Hippocampal formation (tissue), 2 donors: ENCODE measurements around the gene CNPY2.
"Not testable (repeated sequence)": the region's sequence is repeated elsewhere in the genome, so short reads cannot be mapped to it uniquely, and the experiment has no call there.

Experiments
- DNase-seq, 2 donors: peaks; one replicate each; lab custom pipeline; 2025; lab: John Stamatoyannopoulos, UW

Gene CNPY2

GRCh38 chr12:56315622-56316473 lies at the start of gene CNPY2:
Gene CNPY2, minus strand, starts transcription at chr12:56315988. Its CDS starts 771 bp downstream, at chr12:56315217.
- peak; percentile 94 to 95 for DNase-seq

GRCh38 chr12:56362130-56363059 lies 46.6 kb upstream of the CNPY2 start, which contains the start of gene APOF:
Gene APOF, minus strand, starts transcription at chr12:56362857. Its CDS starts 112 bp downstream, at chr12:56362745.
- no peak for DNase-seq

- DNase-seq, result no peak
These were observed 45.8 kb upstream of the CNPY2 start for GRCh38 chr12:56361487-56362129.

- DNase-seq, result peak; percentile 98 to 100
These were observed 44.3 kb upstream of the CNPY2 start, which contains the start of gene STAT2 for GRCh38 chr12:56359851-56360767. Gene STAT2, minus strand, starts transcription at chr12:56360107. Its CDS starts 3,536 bp downstream, at chr12:56356571.

- peak; percentile 20 to 87 for DNase-seq
These were observed 43.2 kb upstream of the CNPY2 start for GRCh38 chr12:56358836-56359532.

GRCh38 chr12:56351325-56351724 lies 35.5 kb upstream of the CNPY2 start:
- no peak for DNase-seq

- DNase-seq, result no peak
These were observed 34.9 kb upstream of the CNPY2 start for GRCh38 chr12:56350662-56351061.

- no peak for DNase-seq
These were observed 33.0 kb upstream of the CNPY2 start for GRCh38 chr12:56348776-56349175.

- DNase-seq, result not testable (repeated sequence)
These were observed 31.5 kb upstream of the CNPY2 start for GRCh38 chr12:56347255-56347654.

GRCh38 chr12:56346675-56347074 lies 30.9 kb upstream of the CNPY2 start:
- DNase-seq, result no peak

- DNase-seq, result not testable (repeated sequence)
These were observed 26.5 kb upstream of the CNPY2 start for GRCh38 chr12:56342290-56342689.

- no peak for DNase-seq
These were observed 25.8 kb upstream of the CNPY2 start for GRCh38 chr12:56341616-56342015.

GRCh38 chr12:56339158-56339422 lies 23.3 kb upstream of the CNPY2 start:
- DNase-seq, result no peak

- no peak for DNase-seq
These were observed 22.7 kb upstream of the CNPY2 start, which contains the start of gene IL23A for GRCh38 chr12:56338308-56339157. Gene IL23A, plus strand, starts transcription at chr12:56338884. Its CDS starts 161 bp downstream, at chr12:56339045.

- DNase-seq, result no peak
These were observed 22.0 kb upstream of the CNPY2 start for GRCh38 chr12:56337753-56338251.

- peak in 1 of 2 donors; percentile 9 for DNase-seq
These were observed 20.8 kb upstream of the CNPY2 start for GRCh38 chr12:56336361-56337167.

- DNase-seq, result not testable (repeated sequence)
These were observed 19.7 kb upstream of the CNPY2 start for GRCh38 chr12:56335527-56335926.

- no peak for DNase-seq
These were observed 18.7 kb upstream of the CNPY2 start for GRCh38 chr12:56334490-56334793.
